ENCODE measurements around the gene SLC16A10.

DNA sequence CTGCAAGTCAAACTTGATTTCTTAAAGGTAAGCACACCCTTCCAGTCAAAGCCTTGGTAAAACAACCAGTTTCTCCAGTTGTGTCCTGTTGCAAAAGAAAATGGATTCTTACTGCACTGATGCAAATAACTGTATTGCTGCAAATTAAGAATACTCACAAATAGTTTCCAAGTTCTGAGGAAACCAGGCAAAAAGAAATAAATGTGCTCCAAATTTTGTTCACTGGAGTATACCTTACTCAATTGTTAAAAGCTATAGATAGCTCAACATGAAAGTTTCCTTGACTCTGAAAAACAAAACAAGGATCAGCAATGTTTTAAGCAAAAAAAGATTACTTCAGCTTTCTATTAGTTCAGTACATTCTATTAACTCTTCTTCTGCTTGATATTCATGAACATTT lies 75.2 kb downstream of the SLC16A10 start:
- TF ChIP-seq SIN3A (IDR thresholded peaks at IDR 0.05; ENCODE audit: borderline replicate concordance, insufficient read depth, low read length) (no peak), TAF1 (IDR thresholded peaks at IDR 0.05; ENCODE audit: borderline replicate concordance, insufficient read depth, low read length) (no peak), POLR2AphosphoS5 (IDR thresholded peaks at IDR 0.05; ENCODE audit: low read depth, low read length) (no peak)
